HG02938 (cell line): Measurements from ENCODE around the gene KLK14.

Experiments
- ATAC-seq: cut with Tn5 transposase; IDR thresholded peaks from one replicate; pipeline ENCODE4 v1.9.1; 2021; ENCODE audit warnings: mild to moderate bottlenecking, moderate library complexity; ENCODE audit not compliant: unreplicated experiment

The KLK14 gene, protein sequence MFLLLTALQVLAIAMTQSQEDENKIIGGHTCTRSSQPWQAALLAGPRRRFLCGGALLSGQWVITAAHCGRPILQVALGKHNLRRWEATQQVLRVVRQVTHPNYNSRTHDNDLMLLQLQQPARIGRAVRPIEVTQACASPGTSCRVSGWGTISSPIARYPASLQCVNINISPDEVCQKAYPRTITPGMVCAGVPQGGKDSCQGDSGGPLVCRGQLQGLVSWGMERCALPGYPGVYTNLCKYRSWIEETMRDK

DNA sequence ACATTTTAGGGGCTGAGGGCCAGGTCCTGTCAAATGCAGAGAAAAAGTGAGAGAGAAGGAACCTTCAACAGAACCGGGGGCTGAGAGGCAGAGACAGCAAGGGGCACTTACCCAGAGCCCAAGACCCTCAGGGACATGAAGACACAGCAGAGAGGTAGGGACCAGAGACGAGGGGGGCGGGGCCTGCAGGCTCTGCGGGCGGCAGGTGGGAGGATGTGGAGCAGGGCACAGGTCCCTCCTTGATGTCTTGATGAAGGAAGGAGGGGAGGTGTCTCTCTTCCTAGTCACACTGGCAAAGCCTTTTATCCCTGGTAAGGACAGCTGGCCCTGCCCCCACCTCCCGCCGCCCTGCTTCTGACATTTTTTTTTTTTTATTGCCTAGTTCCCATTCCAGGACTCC, at the start of gene KLK14:
KLK14 (minus strand) TSS at position 277 of the 400 bp plus-strand sequence; CDS start at position 4, 273 bp downstream.
- no peak for ATAC-seq

DNA sequence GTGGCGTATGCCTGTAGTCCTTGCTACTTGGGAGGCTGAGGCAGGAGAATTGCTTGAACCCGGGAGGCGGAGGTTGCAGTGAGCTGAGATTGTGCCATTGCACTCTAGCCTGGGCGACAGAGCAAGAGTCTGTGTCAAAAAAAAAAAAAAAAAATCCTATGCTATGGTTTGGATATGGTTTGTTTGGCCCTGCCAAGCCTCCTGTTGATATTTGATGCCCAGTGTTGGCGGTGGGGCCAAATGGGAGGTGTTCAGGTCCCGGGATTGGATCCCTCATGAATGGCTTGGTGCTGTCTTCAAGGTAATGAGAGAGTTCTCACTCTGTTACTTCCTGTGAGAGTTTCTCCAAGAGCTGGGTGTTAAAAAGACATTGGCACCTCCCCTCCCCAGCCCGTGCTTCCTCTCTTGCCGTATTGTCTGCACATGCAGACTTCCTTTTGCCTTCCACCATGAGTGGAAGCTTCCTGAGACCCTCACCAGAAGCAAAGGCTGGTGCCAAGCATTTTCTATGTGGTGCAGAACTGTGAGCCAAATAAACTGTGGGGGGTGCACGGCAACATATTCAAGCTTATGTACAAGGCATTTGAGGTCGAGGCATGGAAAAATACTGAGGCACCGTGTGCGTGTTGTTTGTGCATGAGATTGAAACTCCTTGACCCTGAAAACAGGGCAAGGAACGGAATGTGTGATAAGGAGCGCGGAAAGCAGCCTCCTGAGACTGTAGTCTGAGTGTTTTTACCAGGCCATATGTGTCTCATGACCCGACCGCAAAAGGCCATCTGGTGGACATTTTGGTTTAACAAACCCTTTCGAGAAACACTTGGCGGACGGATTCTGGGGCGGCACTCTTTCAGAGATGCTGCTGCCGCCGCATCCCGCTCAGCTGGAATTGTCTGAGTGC, 49.3 kb upstream of the KLK14 start:
- no peak for ATAC-seq

DNA sequence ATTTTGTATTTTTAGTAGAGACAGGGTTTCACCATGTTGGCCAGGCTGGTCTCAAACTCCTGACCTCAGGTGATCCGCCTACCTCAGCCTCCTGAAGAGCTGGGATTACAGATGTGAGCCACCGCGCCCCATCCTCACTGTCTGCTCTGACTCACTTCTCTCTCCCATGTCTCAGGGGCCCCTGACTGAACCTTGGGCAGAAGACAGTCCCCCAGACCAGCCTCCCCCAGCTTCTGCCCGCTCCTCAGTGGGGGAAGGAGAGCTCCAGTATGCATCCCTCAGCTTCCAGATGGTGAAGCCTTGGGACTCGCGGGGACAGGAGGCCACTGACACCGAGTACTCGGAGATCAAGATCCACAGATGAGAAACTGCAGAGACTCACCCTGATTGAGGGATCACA, 47.0 kb upstream of the KLK14 start:
- ATAC-seq = no peak

DNA sequence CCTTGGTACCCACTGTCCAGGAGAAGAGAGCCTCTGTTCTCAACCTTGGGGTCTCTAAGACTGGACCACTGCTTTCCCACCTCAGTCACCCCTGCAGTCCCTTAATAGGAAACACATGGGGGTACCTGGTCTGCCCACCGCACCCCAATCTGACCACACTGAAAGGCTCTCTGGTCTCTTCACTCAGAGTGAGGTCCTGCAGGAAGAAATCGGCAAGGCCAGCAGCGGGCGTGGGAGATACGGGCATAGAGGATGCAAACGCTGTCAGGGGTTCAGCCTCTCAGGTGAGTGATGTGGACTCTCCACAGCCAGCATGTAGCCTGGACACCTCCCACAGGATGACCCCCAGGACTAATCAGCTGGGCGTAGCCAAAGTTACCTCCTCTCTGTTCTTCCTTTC, 45.5 kb upstream of the KLK14 start:
- ATAC-seq = no peak

DNA sequence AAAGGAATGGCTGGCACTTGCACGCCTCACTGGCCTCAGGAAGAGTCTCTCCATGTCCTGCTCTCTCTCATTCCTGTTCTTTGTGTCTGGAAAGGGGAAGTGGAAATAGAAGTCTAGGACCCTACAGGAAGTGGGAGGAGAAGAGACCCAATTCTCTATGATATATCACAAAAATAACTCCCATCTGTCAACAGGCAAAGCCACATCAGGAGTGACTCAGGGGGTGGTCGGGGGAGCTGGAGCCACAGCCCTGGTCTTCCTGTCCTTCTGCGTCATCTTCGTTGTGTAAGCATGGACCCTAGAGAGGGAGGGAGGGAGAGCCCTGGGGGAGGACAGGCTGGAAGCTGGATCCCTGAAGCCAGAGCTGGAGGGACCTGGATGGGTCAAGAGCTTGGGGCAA, 45.1 kb upstream of the KLK14 start:
- ATAC-seq = no peak

DNA sequence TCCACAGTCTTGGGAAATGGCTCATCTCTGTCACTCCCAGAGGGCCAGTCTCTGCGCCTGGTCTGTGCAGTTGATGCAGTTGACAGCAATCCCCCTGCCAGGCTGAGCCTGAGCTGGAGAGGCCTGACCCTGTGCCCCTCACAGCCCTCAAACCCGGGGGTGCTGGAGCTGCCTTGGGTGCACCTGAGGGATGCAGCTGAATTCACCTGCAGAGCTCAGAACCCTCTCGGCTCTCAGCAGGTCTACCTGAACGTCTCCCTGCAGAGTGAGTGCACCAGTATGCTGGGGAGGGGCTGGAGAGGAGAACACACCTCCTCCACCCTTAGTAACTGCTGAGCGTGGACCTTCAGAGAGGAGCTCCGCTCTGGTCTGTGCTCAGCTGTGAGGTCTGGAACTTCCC, 44.3 kb upstream of the KLK14 start:
- ATAC-seq = no peak

DNA sequence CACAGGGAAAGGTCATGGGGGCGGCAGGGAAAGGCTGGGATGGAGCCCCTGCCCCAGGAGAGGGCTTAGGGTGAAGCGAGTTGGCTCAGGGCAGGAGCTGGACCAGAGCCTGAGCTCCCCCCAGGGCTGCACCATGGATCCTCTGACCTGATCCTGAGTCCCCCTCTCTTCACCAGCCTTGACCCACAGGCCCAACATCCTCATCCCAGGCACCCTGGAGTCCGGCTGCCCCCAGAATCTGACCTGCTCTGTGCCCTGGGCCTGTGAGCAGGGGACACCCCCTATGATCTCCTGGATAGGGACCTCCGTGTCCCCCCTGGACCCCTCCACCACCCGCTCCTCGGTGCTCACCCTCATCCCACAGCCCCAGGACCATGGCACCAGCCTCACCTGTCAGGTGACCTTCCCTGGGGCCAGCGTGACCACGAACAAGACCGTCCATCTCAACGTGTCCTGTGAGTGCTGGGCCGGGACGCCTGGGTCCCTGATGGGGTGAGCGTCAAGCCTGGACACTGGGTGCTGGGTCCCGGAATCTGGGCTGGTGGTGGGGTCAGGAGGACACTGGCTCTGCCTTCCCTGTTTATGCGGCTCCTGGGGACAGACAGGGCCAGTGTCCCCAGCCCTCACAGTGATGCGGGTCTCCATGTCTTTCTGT, 42.9 kb upstream of the KLK14 start:
- ATAC-seq = no peak

DNA sequence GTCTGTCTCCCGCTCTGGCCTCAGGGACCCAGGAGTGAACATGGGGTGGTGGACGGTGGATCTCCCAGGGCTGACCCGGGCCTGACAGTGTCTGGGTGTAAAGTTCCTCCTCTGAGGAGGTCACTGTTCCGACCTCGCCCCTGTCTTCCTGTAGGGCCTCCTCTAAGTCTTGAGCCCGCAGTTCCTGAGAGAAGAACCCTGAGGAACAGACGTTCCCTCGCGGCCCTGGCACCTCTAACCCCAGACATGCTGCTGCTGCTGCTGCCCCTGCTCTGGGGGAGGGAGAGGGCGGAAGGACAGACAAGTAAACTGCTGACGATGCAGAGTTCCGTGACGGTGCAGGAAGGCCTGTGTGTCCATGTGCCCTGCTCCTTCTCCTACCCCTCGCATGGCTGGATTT, 42.0 kb upstream of the KLK14 start, which contains the start of gene SIGLEC9:
SIGLEC9 (plus strand) TSS at position 178 of the 400 bp plus-strand sequence; CDS start at position 247, 69 bp downstream.
- ATAC-seq = no peak

DNA sequence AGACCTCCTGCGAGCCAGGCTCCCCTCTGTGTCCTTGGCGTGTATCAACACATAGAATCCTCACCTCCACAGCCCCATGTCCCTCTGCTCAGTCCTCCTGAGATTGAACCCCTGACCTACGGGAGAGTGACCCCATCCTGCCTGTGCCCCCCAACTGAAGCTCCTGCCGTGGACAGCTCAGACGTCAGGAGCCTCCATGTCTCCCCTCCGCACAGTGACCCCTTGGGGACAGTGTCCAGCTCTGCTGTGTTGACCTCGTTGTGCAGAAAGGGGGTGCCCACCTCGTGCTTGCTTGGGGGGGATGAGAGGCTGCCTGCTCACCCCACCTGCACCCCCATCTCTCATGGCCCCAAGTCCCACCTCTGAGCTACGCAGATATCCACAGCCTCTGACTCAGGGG, 41.5 kb upstream of the KLK14 start:
- no peak for ATAC-seq

DNA sequence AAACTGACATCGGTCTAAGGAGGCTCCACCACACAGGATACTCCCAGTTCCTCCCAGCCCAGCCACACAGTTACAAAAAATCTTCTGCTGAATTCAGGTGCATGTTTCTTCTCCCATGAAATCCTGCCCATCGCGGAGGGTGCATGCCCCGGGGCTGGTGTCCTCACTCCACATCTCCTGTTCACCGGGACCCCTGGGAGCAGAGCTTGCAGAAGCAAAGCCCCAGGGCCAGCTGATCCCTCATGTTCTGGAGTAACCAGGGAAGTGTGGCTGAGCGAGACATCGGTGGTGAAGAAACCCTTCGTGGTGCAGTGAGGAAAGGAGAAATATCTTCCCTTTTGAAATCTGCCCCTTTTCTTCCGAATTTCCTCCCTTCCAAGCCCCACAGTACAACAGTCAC, 41.1 kb upstream of the KLK14 start:
- no peak for ATAC-seq

DNA sequence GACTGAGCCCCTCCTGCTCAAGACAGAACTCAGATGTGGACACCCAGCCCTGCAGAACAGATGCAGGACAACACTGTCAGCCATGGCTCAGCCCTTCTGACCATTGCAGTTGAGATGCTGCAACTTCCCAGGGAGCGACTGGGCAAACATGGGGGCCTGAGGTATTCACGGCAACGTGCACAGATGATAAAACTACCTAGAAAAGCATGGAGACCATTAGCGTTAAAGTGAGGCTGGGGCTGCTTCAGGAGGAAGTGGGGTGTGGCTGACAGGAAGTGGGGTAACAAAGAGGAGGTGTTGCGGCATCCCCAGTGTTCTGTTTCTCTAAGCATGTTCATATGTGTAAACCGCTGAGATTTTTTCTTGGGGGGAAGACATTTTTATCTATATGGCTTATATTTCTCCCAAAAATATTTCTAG, 40.7 kb upstream of the KLK14 start:
- no peak for ATAC-seq

DNA sequence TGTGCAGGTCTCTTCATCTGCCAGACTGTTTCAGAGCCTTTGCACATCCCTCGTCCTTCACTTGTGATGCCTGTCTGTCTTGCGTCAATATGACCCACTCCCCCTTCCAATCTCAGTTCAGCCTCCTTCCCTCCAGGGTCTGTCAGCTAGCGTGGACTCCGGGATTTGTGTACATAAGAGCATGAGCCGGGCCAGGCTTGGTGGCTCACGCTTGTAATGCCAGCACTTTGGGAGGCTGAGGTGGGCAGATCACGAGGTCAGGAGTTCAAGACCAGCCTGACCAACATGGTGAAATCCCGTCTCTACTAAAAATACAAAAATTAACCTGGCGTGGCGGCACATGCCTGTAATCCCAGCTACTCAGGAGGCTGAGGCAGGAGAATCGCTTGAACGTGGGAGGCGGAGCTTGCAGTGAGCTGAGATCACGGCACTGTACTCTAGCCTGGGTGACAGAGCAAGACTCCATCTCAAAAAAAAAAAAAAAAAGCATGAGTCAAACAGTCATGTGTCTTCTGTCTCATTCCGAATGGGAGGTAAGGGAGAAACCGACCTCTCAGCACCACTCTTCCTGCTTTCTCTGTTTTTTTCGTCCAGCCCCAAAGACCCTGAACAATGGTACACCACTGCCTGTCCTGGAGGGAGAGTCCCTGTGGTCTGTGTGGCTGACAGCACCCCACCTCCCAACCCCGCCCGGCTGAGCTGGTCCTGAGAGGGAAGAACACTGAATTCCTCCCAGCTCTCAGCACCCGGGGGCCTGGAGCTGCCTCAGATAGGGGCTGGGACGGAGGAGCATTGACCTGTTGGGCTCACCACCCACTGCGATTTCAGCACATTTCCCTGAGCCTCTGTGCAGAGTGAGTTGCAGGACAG, 39.7 kb upstream of the KLK14 start:
- ATAC-seq = no peak

DNA sequence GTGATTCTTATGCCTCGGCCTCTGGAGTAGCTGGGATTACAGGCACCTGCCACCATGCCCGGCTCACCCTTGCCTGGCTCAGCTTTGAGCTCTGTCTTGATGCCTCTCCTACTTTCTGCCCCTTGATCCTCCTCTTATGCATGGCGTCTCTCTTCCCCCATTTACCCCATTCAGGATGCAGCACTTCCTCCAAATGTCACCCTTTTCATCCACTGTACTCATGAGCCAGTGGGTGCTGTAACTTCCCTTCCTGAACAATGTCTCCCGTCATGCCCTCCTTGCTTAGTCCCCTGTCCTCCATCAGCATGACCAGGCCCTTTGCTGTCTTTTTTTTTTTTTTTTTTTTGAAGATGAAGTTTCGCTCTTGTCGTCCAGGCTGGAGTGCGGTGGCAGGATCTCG, 38.6 kb upstream of the KLK14 start:
- ATAC-seq = no peak

DNA sequence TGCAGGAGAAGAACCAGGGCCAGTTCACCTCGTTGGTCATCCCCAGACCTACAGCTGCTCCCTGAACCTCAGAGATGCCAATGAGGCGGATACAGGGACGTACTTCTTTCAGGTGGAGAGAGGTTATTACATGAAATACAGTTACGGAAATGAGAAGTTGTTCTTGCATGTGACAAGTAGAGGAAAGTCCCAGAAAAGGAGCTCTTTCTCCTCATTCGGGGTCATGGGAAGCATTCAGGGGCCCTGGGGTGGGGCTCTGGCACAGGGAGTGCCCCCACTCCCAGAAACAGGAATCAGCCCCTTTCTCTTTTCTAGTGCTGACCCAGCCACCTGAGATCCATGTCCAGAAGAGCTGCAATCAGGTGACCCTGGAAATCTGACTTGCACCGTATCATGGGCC, 37.5 kb upstream of the KLK14 start:
- ATAC-seq = no peak

DNA sequence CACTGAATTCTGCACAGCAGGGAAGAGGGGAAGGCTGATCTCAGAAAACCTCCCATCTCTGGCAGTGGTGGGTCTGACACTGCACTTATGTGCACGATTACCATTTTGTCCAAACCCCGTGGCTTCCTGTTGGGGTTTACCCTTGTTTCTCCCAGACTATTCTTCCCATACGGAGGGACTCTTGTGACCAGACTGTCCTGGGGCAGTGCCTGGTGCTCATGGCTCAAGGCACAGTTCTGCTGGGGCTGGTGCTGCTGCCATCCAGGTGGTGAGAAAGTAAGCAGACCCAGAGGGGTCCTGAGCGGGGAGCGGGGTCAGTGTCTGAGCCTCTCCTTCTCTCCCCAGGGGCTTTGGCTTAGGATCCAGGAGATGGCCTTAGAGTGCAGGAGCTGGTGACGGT, 36.9 kb upstream of the KLK14 start:
- no peak for ATAC-seq

DNA sequence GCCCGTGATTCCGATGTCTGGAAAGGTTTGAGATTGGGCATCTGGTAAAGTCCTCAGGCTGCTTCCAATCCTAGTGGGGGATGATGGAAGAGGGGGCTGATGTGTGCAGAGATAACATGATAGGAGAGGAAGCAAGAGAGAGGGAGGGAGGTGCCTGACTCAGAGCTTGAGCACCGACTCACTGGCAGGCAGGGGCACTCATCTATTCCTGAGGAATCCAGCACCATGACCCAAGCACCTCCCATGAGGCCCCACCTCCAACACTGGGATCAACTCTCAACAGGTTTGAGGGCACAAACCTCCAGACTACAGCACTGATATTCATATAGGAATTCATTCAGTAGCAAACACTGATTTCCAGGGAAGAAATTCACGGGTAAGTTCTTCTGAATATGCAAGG, 36.4 kb upstream of the KLK14 start:
- no peak for ATAC-seq

DNA sequence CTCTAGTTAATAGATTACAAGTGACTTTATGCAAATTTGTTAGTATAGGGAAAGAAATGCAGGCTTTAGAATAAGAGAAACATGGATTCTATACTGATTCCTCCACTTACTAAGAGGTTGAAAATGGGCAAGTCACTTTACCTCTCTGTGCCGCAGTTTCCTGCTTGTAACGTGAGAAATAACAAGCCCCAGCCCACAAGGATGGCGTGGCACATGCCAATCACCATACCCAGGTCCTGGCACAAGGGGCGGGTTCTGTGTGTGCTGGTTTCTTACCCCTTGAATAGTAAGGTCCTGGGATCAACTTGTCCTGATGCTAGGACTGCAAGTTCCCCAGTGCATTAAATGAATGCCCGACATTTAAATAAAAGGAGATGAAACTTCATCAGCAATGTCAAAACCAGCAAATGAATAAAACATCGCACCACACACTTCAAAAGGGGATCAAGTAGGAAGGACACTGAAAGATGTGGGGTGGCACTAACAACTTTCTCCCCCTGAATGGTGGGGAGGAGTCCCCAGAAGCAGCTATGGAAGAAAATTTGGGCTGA, 34.1 kb upstream of the KLK14 start:
- no peak for ATAC-seq

DNA sequence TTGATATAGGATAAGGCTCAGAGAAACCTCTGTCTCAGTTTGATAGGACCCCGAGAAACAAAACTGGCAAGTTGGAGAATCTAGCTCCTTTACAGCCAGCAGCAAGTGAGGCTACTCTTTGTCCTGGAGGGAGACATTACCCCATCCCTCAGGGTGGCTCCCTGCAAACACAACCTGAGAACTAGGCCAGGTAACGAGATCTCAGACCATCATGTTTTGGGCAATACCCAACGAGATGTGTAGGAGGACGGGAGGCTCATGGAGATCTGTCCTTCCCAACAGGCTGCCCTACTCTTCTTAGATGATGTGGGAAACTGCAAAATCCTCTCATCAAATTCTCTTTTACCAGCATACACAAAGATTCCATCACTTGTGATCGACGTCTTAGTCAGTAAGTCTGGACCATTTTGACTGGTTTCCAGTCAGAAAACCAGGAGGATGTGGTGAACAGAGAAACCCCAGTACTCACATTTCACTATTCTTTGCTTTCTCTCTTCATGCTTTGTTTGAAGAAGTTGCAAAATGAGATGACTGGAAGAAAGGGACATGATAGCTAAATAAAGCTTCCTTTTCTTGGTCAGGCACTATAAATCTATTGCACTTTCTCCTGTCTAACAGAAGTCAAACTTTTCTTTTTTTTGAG, 31.5 kb upstream of the KLK14 start:
- ATAC-seq = no peak

DNA sequence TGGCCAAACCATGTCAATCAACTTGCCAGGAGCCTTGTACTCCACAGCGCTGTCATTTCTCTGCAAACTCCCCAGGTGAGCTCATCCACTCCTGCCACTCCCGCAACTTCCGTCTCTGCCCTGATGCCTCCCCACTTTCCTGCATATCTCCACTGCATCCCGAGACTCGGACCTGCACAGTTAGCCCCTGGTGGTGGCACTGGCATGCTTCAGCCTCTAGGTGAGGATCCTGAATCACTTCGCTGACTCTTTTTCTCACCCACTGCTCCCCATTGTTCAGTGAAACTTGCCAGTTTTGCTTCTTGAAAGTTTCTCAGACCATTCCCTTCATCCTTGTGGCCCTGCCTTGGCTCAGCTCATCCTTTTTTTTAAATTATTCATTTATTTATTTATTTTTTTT, 28.9 kb upstream of the KLK14 start:
- ATAC-seq = no peak

DNA sequence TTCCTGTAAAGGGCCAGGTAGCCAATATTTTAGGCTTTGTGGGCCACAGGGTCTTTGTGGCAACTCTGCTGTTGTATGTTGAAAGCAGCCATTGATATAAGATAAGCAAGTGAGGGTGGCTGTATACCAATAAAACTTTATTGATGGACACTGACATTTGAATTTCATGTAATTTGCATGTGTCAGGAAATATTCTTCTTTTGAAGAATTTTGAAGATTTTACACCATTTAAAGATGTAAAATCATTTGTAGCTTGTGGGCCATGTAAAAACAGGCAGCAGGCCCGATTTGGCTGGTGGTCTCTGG, 27.9 kb upstream of the KLK14 start:
- ATAC-seq = no peak
